GM23248 (cell line): ENCODE data around the gene BCAS4. TPM values are rescaled to one million over a fixed set of nuclear protein-coding genes. Genes with fewer than 3 reads are reported as not detected.
"Not testable (repeated sequence)": the region's sequence is repeated elsewhere in the genome, so short reads cannot be mapped to it uniquely, and the experiment has no call there.

ENCODE experiments used
- DNase-seq: peaks from one replicate; pipeline ENCODE4 v3.0.0-alpha.2; 2015
- H2AFZ ChIP-seq: fragments of 200-600 bp; sonication (generic); 2 replicates; pipeline ENCODE4 v1.6.1; 2016; ENCODE audit warnings: antibody characterized with exemption
- H3F3A ChIP-seq: fragments of 200-600 bp; sonication (generic); 2 replicates; pipeline ENCODE4 v1.6.1; 2016; ENCODE audit warnings: mild to moderate bottlenecking, antibody characterized with exemption, mixed run types; ENCODE audit not compliant: insufficient read depth
- H3K27ac ChIP-seq: fragments of 200-600 bp; sonication (generic); 2 replicates; pipeline ENCODE4 v1.5.1; 2016; ENCODE audit warnings: mild to moderate bottlenecking
- H3K27me3 ChIP-seq: fragments of 200-600 bp; sonication (generic); replicated peaks from 2 replicates; pipeline ENCODE4 v1.6.1; 2016; ENCODE audit warnings: mild to moderate bottlenecking; ENCODE audit not compliant: insufficient read depth
- H3K36me3 ChIP-seq: fragments of 200-600 bp; sonication (generic); 2 replicates; pipeline ENCODE4 v1.6.1; 2016; ENCODE audit warnings: low read depth, mild to moderate bottlenecking
- H3K4me1 ChIP-seq: fragments of 200-600 bp; sonication (generic); 2 replicates; pipeline ENCODE4 v1.6.1; 2016; ENCODE audit warnings: mild to moderate bottlenecking; ENCODE audit not compliant: insufficient read depth
- H3K4me2 ChIP-seq: fragments of 200-600 bp; sonication (generic); one replicate; pipeline ENCODE4 v1.6.1; 2016; ENCODE audit warnings: mild to moderate bottlenecking; ENCODE audit not compliant: unreplicated experiment
- H3K4me3 ChIP-seq: fragments of 200-600 bp; sonication (generic); 2 replicates; pipeline ENCODE4 v1.5.1; 2016; ENCODE audit warnings: mild to moderate bottlenecking
- H3K79me2 ChIP-seq: fragments of 200-600 bp; sonication (generic); 2 replicates; pipeline ENCODE4 v1.6.1; 2016; ENCODE audit warnings: mild to moderate bottlenecking; ENCODE audit not compliant: insufficient read depth
- H3K9ac ChIP-seq: fragments of 200-600 bp; sonication (generic); 2 replicates; pipeline ENCODE4 v1.6.1; 2016; ENCODE audit warnings: mild to moderate bottlenecking
- H3K9me2 ChIP-seq: fragments of 200-600 bp; sonication (generic); 2 replicates; pipeline ENCODE4 v1.6.1; 2016; ENCODE audit warnings: mixed run types, mild to moderate bottlenecking, moderate library complexity; ENCODE audit not compliant: insufficient read depth
- H3K9me3 ChIP-seq: fragments of 200-600 bp; sonication (generic); one replicate; pipeline ENCODE4 v1.6.1; 2017; ENCODE audit warnings: low read depth
- H4K20me1 ChIP-seq: fragments of 200-600 bp; sonication (generic); 2 replicates; pipeline ENCODE4 v1.6.0; 2016; ENCODE audit not compliant: insufficient read depth
- EZH2 ChIP-seq: fragments of 200-600 bp; sonication (generic); IDR thresholded peaks from 2 replicates; pipeline ENCODE4 v1.6.1; 2018; ENCODE audit warnings: antibody characterized with exemption, mild to moderate bottlenecking; ENCODE audit not compliant: insufficient read depth, poor library complexity, severe bottlenecking
- EZH2phosphoT487 ChIP-seq: fragments of 200-600 bp; sonication (generic); IDR thresholded peaks from 2 replicates; pipeline ENCODE4 v1.6.1; 2018; ENCODE audit warnings: antibody characterized with exemption, moderate library complexity, mild to moderate bottlenecking, low read depth; ENCODE audit not compliant: insufficient read depth
- WGBS, 2 experiments: methylation state at CpG; one replicate each; pipeline ENCODE4 v1.1.6; 2015 to 2017; ENCODE audit warnings: low lambda C conversion rate in 2 of 2, low coverage in 1 of 2; ENCODE audit errors: missing lambda C conversion rate in 2 of 2; 5-methylcytosine and 5-hydroxymethylcytosine counted together
- in situ Hi-C: fragments of 300-500 bp; cut with MboI; formaldehyde crosslinking; loops from 2 replicates; pipeline ENCODE4 v1.15.0; 2020
- polyA plus RNA-seq: library from polyadenylated mRNA; unstranded; fragments of >200 nt; fragmentation: Nextera tagmentation; extraction: Ambion mirVana; gene quantifications from 2 replicates; pipeline ENCODE4 v1.2.1, GENCODE V29; 2016
- total RNA-seq: library from RNA; depleted of rRNA; stranded (reverse); fragments of >200 nt; shearing (Covaris generic); gene quantifications from 2 replicates; pipeline ENCODE4 v1.2.3, GENCODE V29; 2014

Gene BCAS4
- total and polyA plus RNA-seq, 2 experiments from 2014 or later = 12.6 to 16.8 TPM

DNA sequence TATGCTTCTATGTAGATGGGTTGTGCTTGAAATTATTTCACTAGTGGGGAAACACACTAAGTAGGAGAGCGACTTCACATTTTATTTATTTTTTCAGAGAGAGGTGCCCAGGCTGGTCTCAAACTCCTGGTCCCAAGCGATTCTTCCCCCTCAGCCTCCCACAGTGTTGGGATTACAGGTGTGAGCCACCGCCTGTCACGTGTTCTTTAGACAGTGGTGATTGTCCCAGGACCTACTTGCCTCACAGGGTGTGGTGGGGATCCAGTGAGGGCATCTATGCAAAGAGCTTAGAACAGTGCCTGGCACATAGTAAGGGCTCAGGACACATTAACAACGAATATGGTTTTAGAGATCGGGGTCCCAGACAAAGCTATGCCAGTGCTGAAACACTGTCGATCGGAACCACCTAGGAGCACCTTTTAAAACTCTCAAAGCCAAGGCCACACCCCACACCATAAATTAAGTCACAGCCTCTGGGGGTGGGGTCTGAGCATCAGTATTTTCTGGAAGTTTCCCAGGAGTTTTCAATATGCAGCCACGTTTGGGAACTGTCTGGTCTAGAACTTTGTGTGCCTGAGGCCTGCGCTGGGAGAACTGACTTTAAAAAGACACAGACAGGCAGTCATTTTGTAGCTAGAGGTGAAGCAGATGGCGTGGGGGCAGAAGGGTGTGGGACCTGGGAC lies 4.8 kb upstream of the BCAS4 start:
- Histone ChIP-seq H3K79me2 (no peaks in the 10 kb centered on the region), H3F3A (0 out of 2 replicates have a peak, but pooled peaks cover 9% of the 10 kb centered on the region), H3K4me2 (no peak overlapping the region), H3K36me3 (no peaks in the 10 kb centered on the region), H3K4me1 (peaks cover 19% of the 10 kb centered on the region), H3K27ac (peak overlapping the region; percentile 77), H2AFZ (peak overlapping the region; percentile 97), H3K9ac (peak overlapping the region; percentile 95), H3K9me3 (no peaks in the 10 kb centered on the region), H3K9me2 (no peaks in the 10 kb centered on the region), H3K27me3 (no peaks in the 10 kb centered on the region), H4K20me1 (no peaks in the 10 kb centered on the region), H3K4me3 (no peak overlapping the region)
- in situ Hi-C loops = loop anchor here (10.0 kb wide), 1 partner anchor 145 kb away; the partner anchor contains the start of gene ADNP
- TF ChIP-seq EZH2phosphoT487 = no peak
- no peak for TF ChIP-seq EZH2
- WGBS, 2 experiments = 64 to 70% methylated on average over 11 of the region's 11 CpGs
- no peak for DNase-seq

GRCh38 chr20:50790651-50791277 lies 4.1 kb upstream of the BCAS4 start:
- Histone ChIP-seq H3K9ac (peak overlapping the region; percentile 95), H3K36me3 (no peaks in the 10 kb centered on the region), H3F3A (0 out of 2 replicates have a peak, but pooled peaks cover 9% of the 10 kb centered on the region), H2AFZ (peak overlapping the region; percentile 97), H3K27ac (peak overlapping the region; percentile 77), H3K27me3 (no peaks in the 10 kb centered on the region), H3K4me1 (peaks cover 20% of the 10 kb centered on the region), H4K20me1 (no peaks in the 10 kb centered on the region), H3K9me2 (no peaks in the 10 kb centered on the region), H3K9me3 (no peaks in the 10 kb centered on the region), H3K79me2 (0 out of 2 replicates have a peak, but pooled peaks cover 1% of the 10 kb centered on the region), H3K4me3 (peak overlapping the region; percentile 51; the same call in 1 of the 2 replicates), H3K4me2 (peak overlapping the region; percentile 65)
- peak; percentile 97 for DNase-seq
- 3 to 4% methylated on average over 15 to 23 of the region's 23 CpGs for WGBS, 2 experiments
- in situ Hi-C loops = loop anchor here (10.0 kb wide), 1 partner anchor 144 kb away; the partner anchor contains the start of gene ADNP
- TF ChIP-seq EZH2 (no peak), EZH2phosphoT487 (no peak)

GRCh38 chr20:50792708-50793574 lies 1.9 kb upstream of the BCAS4 start:
- in situ Hi-C loops = loop anchor here (10.0 kb wide), 1 partner anchor 142 kb away; the partner anchor contains the start of gene ADNP
- no peak for DNase-seq

GRCh38 chr20:50793575-50794016 lies 1.3 kb upstream of the BCAS4 start:
- Histone ChIP-seq H3K4me2 (peak overlapping the region; percentile 71), H3K4me1 (peaks cover 15% of the 10 kb centered on the region), H3K79me2 (peaks cover 13% of the 10 kb centered on the region)
- H3K27me3 ChIP-seq, H3K27ac ChIP-seq, H2AFZ ChIP-seq, H3K9me3 ChIP-seq, H3K9me2 ChIP-seq, H3K9ac ChIP-seq, H3K36me3 ChIP-seq, H3F3A ChIP-seq, H4K20me1 ChIP-seq, H3K4me3 ChIP-seq: not testable (repeated sequence)
- 39 to 42% methylated on average over 11 to 13 of the region's 13 CpGs for WGBS, 2 experiments
- peak; percentile 64 for DNase-seq
- in situ Hi-C loops = loop anchor here (10.0 kb wide), 1 partner anchor 141 kb away; the partner anchor contains the start of gene ADNP

More at GRCh38 chr20:50792708-50793574, 1.9 kb upstream of the BCAS4 start:
- no peak overlapping the region for H3K27ac ChIP-seq
- no peak overlapping the region for H3K4me3 ChIP-seq
- H2AFZ ChIP-seq = no peak overlapping the region
- H3K4me2 ChIP-seq = no peak overlapping the region
- WGBS, 2 experiments = 83 to 84% methylated on average over 14 of the region's 14 CpGs
- peaks cover 13% of the 10 kb centered on the region; the same call in 1 of the 2 replicates for H3K79me2 ChIP-seq
- no peaks in the 10 kb centered on the region for H3K9me3 ChIP-seq
- TF ChIP-seq EZH2phosphoT487 (no peak), EZH2 (no peak)
- H4K20me1 ChIP-seq = no peaks in the 10 kb centered on the region
- no peaks in the 10 kb centered on the region for H3K27me3 ChIP-seq
- H3K4me1 ChIP-seq = peaks cover 21% of the 10 kb centered on the region
- no peak overlapping the region for H3K9ac ChIP-seq
- no peaks in the 10 kb centered on the region for H3K9me2 ChIP-seq
- 0 out of 2 replicates have a peak, but pooled peaks cover 9% of the 10 kb centered on the region for H3F3A ChIP-seq
- no peaks in the 10 kb centered on the region for H3K36me3 ChIP-seq
